HFFc6 (cell line): ENCODE data around the gene CLSTN2. TPM values are rescaled to one million over a fixed set of nuclear protein-coding genes. Genes with fewer than 3 reads are reported as not detected.

ENCODE experiments used
- DNase-seq: peaks from one replicate; pipeline ENCODE4 v3.0.0-alpha.2; 2018
- H3K27ac Mint-ChIP-seq: 2 replicates; pipeline ENCODE4 v1.8.0; 2020; ENCODE audit warnings: mild to moderate bottlenecking, mixed read lengths
- H3K27me3 Mint-ChIP-seq: 2 replicates; pipeline ENCODE4 v1.8.0; 2021; ENCODE audit warnings: mild to moderate bottlenecking, moderate library complexity, mixed read lengths; ENCODE audit not compliant: insufficient read depth
- H3K36me3 Mint-ChIP-seq: 2 replicates; pipeline ENCODE4 v1.8.0; 2021; ENCODE audit warnings: low read depth, mixed read lengths
- H3K4me1 Mint-ChIP-seq: 2 replicates; pipeline ENCODE4 v1.8.0; 2020; ENCODE audit warnings: low read depth, mixed read lengths
- H3K4me3 Mint-ChIP-seq: 2 replicates; pipeline ENCODE4 v1.8.0; 2020; ENCODE audit warnings: mild to moderate bottlenecking, moderate library complexity, mixed read lengths
- H3K9me3 Mint-ChIP-seq: 2 replicates; pipeline ENCODE4 v1.8.0; 2020; ENCODE audit warnings: mild to moderate bottlenecking, mixed read lengths
- total RNA-seq, 6 experiments: library from RNA; stranded (reverse); fragmentation: NEBNext Ultra II Directional; extraction: Animal tissue kit (Norgen Biotek cat#: 25700); gene quantifications; 2 replicates in 1 of 6; 3 replicates in 5 of 6; pipeline ENCODE4 v1.2.3, GENCODE V29; 2021
- TF ChIP-seq, protein P1 (sequence below): fragments of 200-600 bp; sonication (generic); IDR thresholded peaks from 2 replicates; pipeline ENCODE4 v1.5.0; 2021; ENCODE audit warnings: antibody characterized with exemption, mild to moderate bottlenecking

Gene CLSTN2
- total RNA-seq, 6 experiments from 2014 or later, result 0.05 TPM; not detected in 5

DNA sequence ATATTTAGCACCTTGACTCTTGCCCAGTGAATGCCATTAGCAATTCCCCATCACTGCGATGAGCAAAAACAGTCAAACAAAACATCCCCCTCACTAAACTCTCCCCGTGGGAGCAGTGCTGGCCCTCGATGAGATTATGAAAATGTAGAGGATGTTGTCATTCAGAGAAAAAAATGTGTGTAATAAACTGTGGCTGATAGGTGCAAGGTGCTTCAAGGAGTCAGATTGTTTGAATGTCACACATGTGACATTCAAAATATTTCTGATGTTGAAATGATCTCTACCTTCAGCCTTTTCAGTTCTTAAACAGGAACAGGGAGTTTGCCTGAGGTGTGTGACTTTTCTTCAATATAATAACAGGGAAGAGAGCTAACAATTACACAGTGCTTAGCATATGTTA lies 461.1 kb downstream of the CLSTN2 start:
- TF ChIP-seq, protein P1, sequence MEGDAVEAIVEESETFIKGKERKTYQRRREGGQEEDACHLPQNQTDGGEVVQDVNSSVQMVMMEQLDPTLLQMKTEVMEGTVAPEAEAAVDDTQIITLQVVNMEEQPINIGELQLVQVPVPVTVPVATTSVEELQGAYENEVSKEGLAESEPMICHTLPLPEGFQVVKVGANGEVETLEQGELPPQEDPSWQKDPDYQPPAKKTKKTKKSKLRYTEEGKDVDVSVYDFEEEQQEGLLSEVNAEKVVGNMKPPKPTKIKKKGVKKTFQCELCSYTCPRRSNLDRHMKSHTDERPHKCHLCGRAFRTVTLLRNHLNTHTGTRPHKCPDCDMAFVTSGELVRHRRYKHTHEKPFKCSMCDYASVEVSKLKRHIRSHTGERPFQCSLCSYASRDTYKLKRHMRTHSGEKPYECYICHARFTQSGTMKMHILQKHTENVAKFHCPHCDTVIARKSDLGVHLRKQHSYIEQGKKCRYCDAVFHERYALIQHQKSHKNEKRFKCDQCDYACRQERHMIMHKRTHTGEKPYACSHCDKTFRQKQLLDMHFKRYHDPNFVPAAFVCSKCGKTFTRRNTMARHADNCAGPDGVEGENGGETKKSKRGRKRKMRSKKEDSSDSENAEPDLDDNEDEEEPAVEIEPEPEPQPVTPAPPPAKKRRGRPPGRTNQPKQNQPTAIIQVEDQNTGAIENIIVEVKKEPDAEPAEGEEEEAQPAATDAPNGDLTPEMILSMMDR, result no peak
- no peak for DNase-seq

DNA sequence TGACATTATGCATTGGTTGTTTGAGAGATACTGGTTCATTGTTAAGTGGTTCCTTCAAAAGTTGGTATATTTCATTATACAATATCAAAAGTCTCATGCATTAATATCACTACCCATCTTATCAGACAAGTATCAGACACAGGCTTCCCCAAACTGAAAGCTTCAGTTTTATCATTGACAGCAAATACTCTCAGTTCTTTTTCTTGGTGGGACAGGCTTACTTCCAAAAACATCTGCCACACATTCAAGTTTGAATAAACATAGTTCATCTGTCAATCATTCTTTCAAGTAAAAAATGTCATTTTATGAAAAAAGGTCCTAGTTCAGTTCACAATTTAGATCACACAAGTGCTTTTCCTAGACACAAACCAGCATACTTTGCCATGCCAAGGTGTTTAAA lies 462.9 kb downstream of the CLSTN2 start:
- peaks cover 26% of the 10 kb centered on the region for H3K9me3 Mint-ChIP-seq
- H3K36me3 Mint-ChIP-seq, result no peaks in the 10 kb centered on the region
- H3K4me3 Mint-ChIP-seq, result no peak overlapping the region
- no peaks in the 10 kb centered on the region for H3K4me1 Mint-ChIP-seq
- DNase-seq, result no peak
- no peaks in the 10 kb centered on the region; the same call in 1 of the 2 replicates for H3K27me3 Mint-ChIP-seq
- no peak overlapping the region for H3K27ac Mint-ChIP-seq
- TF ChIP-seq, protein P1, result no peak

More for the DNA sequence above, 461.1 kb downstream of the CLSTN2 start:
- Mint-ChIP-seq H3K4me3 (no peak overlapping the region), H3K9me3 (peaks cover 26% of the 10 kb centered on the region), H3K27me3 (no peaks in the 10 kb centered on the region), H3K4me1 (no peaks in the 10 kb centered on the region), H3K27ac (no peak overlapping the region), H3K36me3 (no peaks in the 10 kb centered on the region)

DNA sequence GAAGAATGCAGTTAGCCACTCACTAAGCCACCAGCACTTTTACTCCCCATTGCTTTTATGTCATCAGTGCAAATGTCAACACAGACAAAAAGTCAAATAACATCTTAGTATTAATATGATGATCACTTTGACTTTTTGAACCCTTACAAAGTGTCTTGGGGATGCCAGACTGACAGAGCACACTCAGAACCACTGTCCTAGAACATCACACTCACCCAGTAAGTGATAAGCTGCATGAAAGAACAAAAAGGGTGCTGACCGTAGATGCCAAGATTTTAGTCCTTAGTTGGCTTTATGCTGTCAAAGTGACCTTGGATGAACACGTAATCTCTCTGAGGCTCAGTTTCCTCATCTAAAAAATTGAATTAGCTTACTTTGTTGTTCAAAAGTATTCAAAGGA lies 463.4 kb downstream of the CLSTN2 start:
- TF ChIP-seq, protein P1, result no peak
- Mint-ChIP-seq H3K4me3 (no peak overlapping the region), H3K27me3 (no peaks in the 10 kb centered on the region; the same call in 1 of the 2 replicates), H3K36me3 (no peaks in the 10 kb centered on the region), H3K9me3 (peaks cover 26% of the 10 kb centered on the region), H3K27ac (no peak overlapping the region), H3K4me1 (no peaks in the 10 kb centered on the region)
- no peak for DNase-seq

DNA sequence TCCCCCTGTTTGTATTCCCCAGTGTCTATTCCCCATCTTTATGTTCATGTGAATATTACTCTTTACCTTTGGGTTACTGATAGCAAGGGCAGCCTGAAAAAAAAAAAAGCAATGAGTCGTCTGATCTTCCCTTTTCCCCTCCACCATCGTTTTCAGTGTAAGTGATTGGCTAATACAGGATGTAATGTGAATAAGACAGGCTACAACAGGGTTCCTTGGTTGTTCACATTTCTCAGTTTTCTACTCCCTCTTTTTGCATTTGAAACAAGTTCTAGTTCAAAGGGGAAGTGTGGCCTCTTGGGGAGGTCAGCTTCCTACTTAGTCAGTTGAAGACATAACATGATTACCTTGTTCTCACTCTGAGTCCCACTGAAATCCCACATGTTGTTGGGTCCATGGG lies 464.9 kb downstream of the CLSTN2 start:
- DNase-seq, result no peak
- H3K27me3 Mint-ChIP-seq, result no peaks in the 10 kb centered on the region; the same call in 1 of the 2 replicates
- no peak overlapping the region for H3K4me3 Mint-ChIP-seq
- TF ChIP-seq, protein P1, result no peak
- peaks cover 32% of the 10 kb centered on the region for H3K9me3 Mint-ChIP-seq
- H3K4me1 Mint-ChIP-seq, result no peaks in the 10 kb centered on the region
- no peak overlapping the region for H3K27ac Mint-ChIP-seq
- H3K36me3 Mint-ChIP-seq, result no peaks in the 10 kb centered on the region

DNA sequence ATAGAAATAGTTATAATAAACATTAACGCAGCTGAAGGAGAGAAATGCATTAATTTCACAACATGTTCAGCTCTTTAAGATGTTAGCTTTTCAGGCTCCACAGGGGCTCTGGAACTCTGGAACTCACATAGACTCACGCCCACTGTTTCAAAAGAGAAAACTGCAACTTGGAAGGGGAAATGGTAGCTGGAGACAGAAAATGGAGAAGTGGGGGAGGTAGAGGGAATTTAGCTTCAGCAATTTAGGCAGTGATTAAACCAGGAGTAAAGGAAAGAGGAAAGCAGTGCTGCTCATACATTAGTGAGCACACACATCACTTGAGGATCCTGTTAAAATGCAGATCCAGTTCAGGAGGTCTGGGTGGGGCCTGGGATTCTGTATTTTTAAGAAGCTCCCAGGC lies 468.1 kb downstream of the CLSTN2 start:
- no peaks in the 10 kb centered on the region for H3K4me1 Mint-ChIP-seq
- H3K9me3 Mint-ChIP-seq, result peaks cover 47% of the 10 kb centered on the region
- H3K4me3 Mint-ChIP-seq, result no peak overlapping the region
- no peak for DNase-seq
- no peaks in the 10 kb centered on the region for H3K36me3 Mint-ChIP-seq
- TF ChIP-seq, protein P1, result no peak
- H3K27me3 Mint-ChIP-seq, result no peaks in the 10 kb centered on the region; the same call in 1 of the 2 replicates
- H3K27ac Mint-ChIP-seq, result no peak overlapping the region

DNA sequence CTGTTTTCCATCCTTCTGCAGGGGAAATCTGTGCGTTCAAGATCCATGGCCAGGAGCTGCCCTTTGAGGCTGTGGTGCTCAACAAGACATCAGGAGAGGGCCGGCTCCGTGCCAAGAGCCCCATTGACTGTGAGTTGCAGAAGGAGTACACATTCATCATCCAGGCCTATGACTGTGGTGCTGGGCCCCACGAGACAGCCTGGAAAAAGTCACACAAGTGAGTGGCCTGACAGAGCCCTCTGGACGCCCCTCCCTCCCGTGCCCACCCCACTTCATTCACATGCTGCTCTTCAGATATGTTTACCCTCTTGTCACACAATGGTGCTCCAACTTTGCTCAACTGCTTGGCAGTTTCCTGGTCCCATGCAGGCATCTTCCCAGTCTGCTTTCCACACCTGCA lies 468.6 kb downstream of the CLSTN2 start:
- Mint-ChIP-seq H3K4me1 (no peaks in the 10 kb centered on the region), H3K9me3 (peaks cover 50% of the 10 kb centered on the region)
- TF ChIP-seq, protein P1, result no peak

More for the DNA sequence above, 468.6 kb downstream of the CLSTN2 start:
- Mint-ChIP-seq H3K36me3 (no peaks in the 10 kb centered on the region), H3K4me3 (no peak overlapping the region), H3K27ac (no peak overlapping the region), H3K27me3 (peaks cover 1% of the 10 kb centered on the region; the same call in 1 of the 2 replicates)
- no peak for DNase-seq
